HAP-1 (cell line): ENCODE results near the gene FPGS.
A peak's percentile ranks its signal among the peaks of the same experiment; 100 is the strongest.

Experiments
- DNase-seq, 2 experiments: peaks; one replicate each; pipeline ENCODE4 v3.0.0-alpha.2; 2016 to 2020; ENCODE audit warnings: low spot score in 2 of 2
- H3K27me3 ChIP-seq: fragments of 250-450 bp; sonication (Bioruptor Pico); 2 replicates; pipeline ENCODE4 v1.5.1; 2020; ENCODE audit warnings: low read depth, mild to moderate bottlenecking, moderate library complexity
- H3K36me3 ChIP-seq: fragments of 250-450 bp; sonication (Bioruptor Pico); replicated peaks from 2 replicates; pipeline ENCODE4 v1.5.1; 2020; ENCODE audit warnings: mild to moderate bottlenecking
- H3K4me1 ChIP-seq: fragments of 250-450 bp; sonication (Bioruptor Pico); 2 replicates; pipeline ENCODE4 v1.5.1; 2020; ENCODE audit warnings: mild to moderate bottlenecking
- H3K4me3 ChIP-seq: fragments of 250-450 bp; sonication (Bioruptor Pico); 2 replicates; pipeline ENCODE4 v1.5.1; 2020; ENCODE audit warnings: mild to moderate bottlenecking, moderate library complexity
- H3K9me3 ChIP-seq: fragments of 250-450 bp; sonication (Bioruptor Pico); 2 replicates; pipeline ENCODE4 v1.5.1; 2020; ENCODE audit warnings: mild to moderate bottlenecking, moderate library complexity
- in situ Hi-C: fragments of 300-500 bp; cut with MboI; formaldehyde crosslinking; loops from 3 replicates; pipeline ENCODE4 v1.14.3; 2020; ENCODE audit warnings: low sequenced_read_pairs, inconsistent platforms, mixed read lengths

FPGS gene

DNA sequence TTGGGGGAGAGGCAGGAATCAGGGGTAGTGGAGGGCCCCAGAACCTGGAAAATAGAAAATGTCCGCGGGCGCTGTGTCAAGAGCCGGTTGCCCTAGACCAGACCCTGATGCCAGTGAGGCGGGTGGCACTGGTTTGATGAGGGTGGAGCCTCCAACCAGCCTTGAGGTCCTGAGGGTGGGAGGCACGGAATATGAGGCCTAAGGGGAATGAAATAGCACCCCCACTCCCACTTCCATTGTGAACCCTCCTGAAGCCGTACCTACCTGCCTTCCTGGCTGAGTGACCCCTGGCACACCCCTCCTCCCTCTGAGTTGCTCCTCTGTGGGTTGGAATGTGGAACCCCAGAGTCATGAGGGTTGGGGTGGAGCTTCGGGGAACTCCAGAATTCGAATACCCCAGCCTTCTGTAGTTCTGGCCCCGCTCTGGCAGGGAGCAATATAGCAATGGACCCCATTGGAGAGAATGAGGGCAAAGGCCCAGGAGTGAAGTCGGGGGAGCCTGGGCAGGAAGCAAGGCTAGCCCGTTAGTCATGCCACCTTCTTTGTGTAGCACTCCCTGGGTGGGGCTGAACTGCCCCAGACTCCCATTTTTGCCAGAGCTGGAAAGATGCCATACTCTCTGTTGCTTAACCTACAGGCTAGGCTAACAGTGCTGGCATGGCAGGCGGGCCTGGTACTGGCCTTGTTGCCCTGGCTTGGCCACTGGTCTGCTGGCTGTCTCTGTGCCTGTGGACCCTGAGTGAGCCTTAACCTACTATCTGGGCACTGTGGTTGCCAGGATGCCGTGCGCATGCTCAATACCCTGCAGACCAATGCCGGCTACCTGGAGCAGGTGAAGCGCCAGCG is 1.0 kb downstream of the FPGS start:
- H3K36me3 ChIP-seq: peaks cover 23% of the 10 kb centered on the region
- DNase-seq: no peak
- no peaks in the 10 kb centered on the region for H3K9me3 ChIP-seq
- H3K4me3 ChIP-seq: peak overlapping the region; percentile 70
- peaks cover 8% of the 10 kb centered on the region; the same call in 1 of the 2 replicates for H3K4me1 ChIP-seq
- in situ Hi-C loops: no loop called here
- H3K27me3 ChIP-seq: no peaks in the 10 kb centered on the region

DNA sequence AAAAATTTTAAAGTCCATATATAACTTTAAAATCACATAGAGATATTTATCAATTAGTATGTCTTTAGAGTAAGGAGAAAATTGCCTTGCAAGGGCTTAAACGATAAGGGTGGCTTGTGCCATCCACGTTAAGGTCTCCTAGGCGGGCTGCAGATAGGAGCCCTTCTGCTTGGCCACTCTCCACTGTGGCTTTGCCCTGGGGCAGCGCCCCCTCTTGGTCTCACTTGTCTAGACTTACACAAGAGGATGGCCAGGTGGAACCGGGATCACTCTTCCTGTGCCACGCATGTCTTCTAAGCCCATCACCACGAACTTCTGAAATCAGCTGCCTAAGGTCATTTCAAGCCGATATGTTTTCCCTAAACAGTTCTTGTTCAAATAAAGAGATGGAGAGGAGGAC is 2.9 kb downstream of the FPGS start:
- no peak overlapping the region for H3K4me3 ChIP-seq
- H3K27me3 ChIP-seq: no peaks in the 10 kb centered on the region
- no peaks in the 10 kb centered on the region for H3K9me3 ChIP-seq
- in situ Hi-C loops: no loop called here
- peak in 1 of 2 experiments; percentile 76 for DNase-seq
- peaks cover 8% of the 10 kb centered on the region; the same call in 1 of the 2 replicates for H3K4me1 ChIP-seq
- peaks cover 33% of the 10 kb centered on the region for H3K36me3 ChIP-seq

- Histone ChIP-seq H3K36me3 (peaks cover 39% of the 10 kb centered on the region), H3K9me3 (no peaks in the 10 kb centered on the region), H3K4me1 (peaks cover 7% of the 10 kb centered on the region; the same call in 1 of the 2 replicates), H3K27me3 (no peaks in the 10 kb centered on the region), H3K4me3 (no peak overlapping the region)
- no peak for DNase-seq
- in situ Hi-C loops: no loop called here
These were observed 4.2 kb downstream of the FPGS start for GRCh38 chr9:127806871-127807270.

- Histone ChIP-seq H3K27me3 (no peaks in the 10 kb centered on the region), H3K9me3 (no peaks in the 10 kb centered on the region), H3K36me3 (peaks cover 51% of the 10 kb centered on the region), H3K4me1 (peaks cover 3% of the 10 kb centered on the region; the same call in 1 of the 2 replicates), H3K4me3 (no peak overlapping the region)
- no peak for DNase-seq
- in situ Hi-C loops: no loop called here
These were observed 5.8 kb downstream of the FPGS start for GRCh38 chr9:127808347-127809001.

DNA sequence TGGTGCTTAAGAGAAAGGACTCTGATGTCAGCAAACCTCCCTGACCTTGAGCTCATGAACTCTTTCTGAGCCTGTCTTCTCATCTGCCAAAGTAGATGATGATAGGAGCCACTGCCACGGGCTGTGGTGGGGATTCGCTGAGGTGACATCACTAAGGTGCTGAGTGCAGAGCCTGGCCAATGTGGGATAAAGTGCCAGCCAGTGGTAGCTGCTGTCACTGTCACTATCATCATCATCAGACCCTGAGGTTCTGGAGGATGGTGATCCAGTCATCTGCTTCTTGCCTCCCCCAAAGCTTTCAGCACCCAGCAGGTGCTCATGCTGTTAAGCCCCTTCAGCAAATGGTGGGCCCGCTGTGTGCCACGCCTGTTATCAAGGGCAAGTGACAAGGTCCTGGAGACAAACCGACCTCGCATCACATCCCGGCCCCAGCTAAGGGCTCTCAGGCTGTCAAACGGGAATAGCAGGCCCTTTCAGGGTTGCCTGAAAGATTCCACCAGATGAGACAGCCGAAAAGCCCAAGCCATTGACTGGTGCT is 6.4 kb downstream of the FPGS start:
- in situ Hi-C loops: no loop called here
- H3K4me1 ChIP-seq: peaks cover under 1% of the 10 kb centered on the region; the same call in 1 of the 2 replicates
- H3K27me3 ChIP-seq: no peaks in the 10 kb centered on the region
- no peak for DNase-seq
- H3K9me3 ChIP-seq: no peaks in the 10 kb centered on the region
- H3K4me3 ChIP-seq: no peak overlapping the region
- peaks cover 57% of the 10 kb centered on the region for H3K36me3 ChIP-seq

- Histone ChIP-seq H3K4me1 (no peaks in the 10 kb centered on the region), H3K4me3 (no peak overlapping the region), H3K36me3 (peaks cover 61% of the 10 kb centered on the region), H3K9me3 (no peaks in the 10 kb centered on the region), H3K27me3 (no peaks in the 10 kb centered on the region)
- DNase-seq: peak in 1 of 2 experiments; percentile 41
- in situ Hi-C loops: no loop called here
These were observed 7.1 kb downstream of the FPGS start for GRCh38 chr9:127809540-127810377.

- Histone ChIP-seq H3K9me3 (no peaks in the 10 kb centered on the region), H3K36me3 (peaks cover 63% of the 10 kb centered on the region), H3K27me3 (no peaks in the 10 kb centered on the region), H3K4me3 (no peak overlapping the region), H3K4me1 (no peaks in the 10 kb centered on the region)
- no peak for DNase-seq
- in situ Hi-C loops: no loop called here
These were observed 7.9 kb downstream of the FPGS start for GRCh38 chr9:127810378-127811187.

- no peaks in the 10 kb centered on the region for H3K27me3 ChIP-seq
- in situ Hi-C loops: no loop called here
- no peak for DNase-seq
- H3K4me1 ChIP-seq: no peaks in the 10 kb centered on the region
- H3K36me3 ChIP-seq: peaks cover 54% of the 10 kb centered on the region
- H3K9me3 ChIP-seq: no peaks in the 10 kb centered on the region
- H3K4me3 ChIP-seq: no peak overlapping the region
These were observed 9.3 kb downstream of the FPGS start for GRCh38 chr9:127812011-127812410.

GRCh38 chr9:127812936-127813675 is 10.4 kb downstream of the FPGS start:
- no peaks in the 10 kb centered on the region for H3K4me1 ChIP-seq
- H3K27me3 ChIP-seq: no peaks in the 10 kb centered on the region
- peaks cover 45% of the 10 kb centered on the region for H3K36me3 ChIP-seq
- in situ Hi-C loops: no loop called here
- H3K9me3 ChIP-seq: no peaks in the 10 kb centered on the region
- DNase-seq: no peak
- H3K4me3 ChIP-seq: no peak overlapping the region

DNA sequence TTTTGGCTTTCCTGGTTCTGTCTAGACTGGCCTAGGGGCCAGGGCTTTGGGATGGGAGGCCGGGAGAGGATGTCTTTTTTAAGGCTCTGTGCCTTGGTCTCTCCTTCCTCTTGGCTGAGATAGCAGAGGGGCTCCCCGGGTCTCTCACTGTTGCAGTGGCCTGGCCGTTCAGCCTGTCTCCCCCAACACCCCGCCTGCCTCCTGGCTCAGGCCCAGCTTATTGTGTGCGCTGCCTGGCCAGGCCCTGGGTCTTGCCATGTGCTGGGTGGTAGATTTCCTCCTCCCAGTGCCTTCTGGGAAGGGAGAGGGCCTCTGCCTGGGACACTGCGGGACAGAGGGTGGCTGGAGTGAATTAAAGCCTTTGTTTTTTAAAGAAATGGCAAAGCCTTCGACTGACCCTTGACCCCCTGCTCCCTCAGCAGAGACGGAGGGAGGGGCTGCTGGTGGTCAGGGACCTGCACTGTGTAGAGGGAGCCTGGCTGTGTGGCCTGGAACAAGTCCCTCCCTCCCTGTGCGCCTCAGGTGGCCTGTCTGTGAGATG is 11.1 kb downstream of the FPGS start:
- in situ Hi-C loops: no loop called here
- no peak overlapping the region for H3K4me3 ChIP-seq
- H3K4me1 ChIP-seq: no peaks in the 10 kb centered on the region
- no peak for DNase-seq
- H3K36me3 ChIP-seq: peaks cover 40% of the 10 kb centered on the region
- H3K9me3 ChIP-seq: no peaks in the 10 kb centered on the region
- no peaks in the 10 kb centered on the region for H3K27me3 ChIP-seq

DNA sequence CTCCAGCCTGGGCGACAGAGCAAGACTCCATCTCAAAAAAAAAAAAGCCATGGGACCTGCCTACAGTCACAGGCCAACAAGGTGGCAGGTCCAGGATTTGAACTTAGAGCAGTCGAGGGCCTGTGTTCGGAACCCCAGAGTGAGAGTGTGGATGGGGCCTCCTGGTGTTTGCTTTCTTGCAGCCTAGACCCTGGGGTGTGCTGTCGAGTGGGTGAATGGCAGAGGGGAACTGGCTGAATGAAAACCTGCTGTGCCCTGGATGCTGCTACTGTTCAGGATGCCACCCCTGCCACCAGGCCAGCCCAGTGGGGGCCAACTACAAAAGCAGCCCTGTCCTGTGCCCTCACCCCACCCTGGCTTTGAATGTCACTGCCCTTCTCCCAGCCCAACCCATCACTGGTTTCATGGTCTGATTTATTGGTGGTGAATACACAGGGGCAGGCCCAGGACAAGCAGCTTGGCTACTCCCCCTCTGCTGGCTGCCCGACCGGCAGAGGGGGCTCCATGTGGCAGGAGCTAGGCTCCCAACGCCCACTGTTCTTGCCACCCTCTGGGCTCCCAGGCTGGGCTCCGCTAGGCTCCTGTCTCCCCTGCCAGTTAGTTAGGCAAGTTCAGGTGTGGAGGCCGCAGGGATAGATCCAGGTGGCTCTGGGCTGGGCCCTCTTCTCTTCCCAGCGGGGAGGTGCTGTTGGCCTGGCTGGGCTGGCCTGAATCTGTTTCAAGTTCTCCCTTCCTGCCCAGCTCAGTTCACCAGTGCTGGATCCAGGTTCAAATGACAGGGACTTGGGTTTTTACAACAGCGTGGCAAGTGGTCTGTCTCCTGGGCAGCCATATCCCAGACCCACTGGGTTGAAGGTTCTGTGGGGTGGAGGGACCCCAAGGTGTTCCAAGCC is 12.2 kb downstream of the FPGS start:
- H3K27me3 ChIP-seq: no peaks in the 10 kb centered on the region
- no peak for DNase-seq
- no peaks in the 10 kb centered on the region for H3K4me1 ChIP-seq
- in situ Hi-C loops: no loop called here
- H3K36me3 ChIP-seq: peaks cover 37% of the 10 kb centered on the region
- no peak overlapping the region for H3K4me3 ChIP-seq
- no peaks in the 10 kb centered on the region for H3K9me3 ChIP-seq
